ENCODE data around the gene FZD8. TPM values are rescaled to one million over a fixed set of nuclear protein-coding genes. Genes with fewer than 3 reads are reported as not detected.
A peak's percentile ranks its signal among the peaks of the same experiment; 100 is the strongest.

FZD8 gene
- total RNA-seq, 2 donors from 2014 or later, result 4.7 to 12.9 TPM

DNA sequence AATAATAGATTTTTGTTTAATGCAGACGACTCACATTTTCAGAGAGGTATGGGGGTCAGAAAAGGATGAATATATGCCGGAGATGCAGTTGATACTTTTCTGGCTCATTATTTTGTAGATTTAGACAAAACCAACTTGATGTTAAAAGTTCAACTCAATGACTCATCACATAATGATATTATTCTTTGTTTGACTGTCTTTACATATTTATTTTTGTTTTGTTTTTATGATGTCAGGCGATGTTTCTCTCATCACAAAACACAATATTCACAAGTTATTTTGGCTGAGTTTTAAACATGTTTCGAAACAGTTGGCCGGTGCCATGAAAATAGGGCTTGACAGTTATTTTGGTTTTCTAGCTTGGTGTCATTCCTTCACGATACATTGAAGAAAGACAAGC lies 35.7 kb downstream of the FZD8 start:
- Histone ChIP-seq H3K4me3 (no peak overlapping the region), H3K9me3 (no peaks in the 10 kb centered on the region), H3K4me1 (peaks cover 10% of the 10 kb centered on the region), H3K36me3 (replicated peaks in 1 of 2; ENCODE audit: insufficient read depth in 1 of 2, low read depth in 2 of 2) (no peaks in the 10 kb centered on the region), H3K27me3 (peaks cover 0 to 10% of the 10 kb centered on the region in 2 donors), H3K27ac (no peak overlapping the region)
- TF ChIP-seq POLR2A (IDR thresholded peaks at IDR 0.05), result no peak
- TF ChIP-seq, protein P1, sequence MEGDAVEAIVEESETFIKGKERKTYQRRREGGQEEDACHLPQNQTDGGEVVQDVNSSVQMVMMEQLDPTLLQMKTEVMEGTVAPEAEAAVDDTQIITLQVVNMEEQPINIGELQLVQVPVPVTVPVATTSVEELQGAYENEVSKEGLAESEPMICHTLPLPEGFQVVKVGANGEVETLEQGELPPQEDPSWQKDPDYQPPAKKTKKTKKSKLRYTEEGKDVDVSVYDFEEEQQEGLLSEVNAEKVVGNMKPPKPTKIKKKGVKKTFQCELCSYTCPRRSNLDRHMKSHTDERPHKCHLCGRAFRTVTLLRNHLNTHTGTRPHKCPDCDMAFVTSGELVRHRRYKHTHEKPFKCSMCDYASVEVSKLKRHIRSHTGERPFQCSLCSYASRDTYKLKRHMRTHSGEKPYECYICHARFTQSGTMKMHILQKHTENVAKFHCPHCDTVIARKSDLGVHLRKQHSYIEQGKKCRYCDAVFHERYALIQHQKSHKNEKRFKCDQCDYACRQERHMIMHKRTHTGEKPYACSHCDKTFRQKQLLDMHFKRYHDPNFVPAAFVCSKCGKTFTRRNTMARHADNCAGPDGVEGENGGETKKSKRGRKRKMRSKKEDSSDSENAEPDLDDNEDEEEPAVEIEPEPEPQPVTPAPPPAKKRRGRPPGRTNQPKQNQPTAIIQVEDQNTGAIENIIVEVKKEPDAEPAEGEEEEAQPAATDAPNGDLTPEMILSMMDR (IDR thresholded peaks at IDR 0.05), result no peak
- no peak for ATAC-seq
- no peak for DNase-seq
- intact Hi-C loops (cut with DNase I), result no loop called here
- 78 to 84% methylated on average over 6 of the region's 6 CpGs for WGBS, 2 donors

DNA sequence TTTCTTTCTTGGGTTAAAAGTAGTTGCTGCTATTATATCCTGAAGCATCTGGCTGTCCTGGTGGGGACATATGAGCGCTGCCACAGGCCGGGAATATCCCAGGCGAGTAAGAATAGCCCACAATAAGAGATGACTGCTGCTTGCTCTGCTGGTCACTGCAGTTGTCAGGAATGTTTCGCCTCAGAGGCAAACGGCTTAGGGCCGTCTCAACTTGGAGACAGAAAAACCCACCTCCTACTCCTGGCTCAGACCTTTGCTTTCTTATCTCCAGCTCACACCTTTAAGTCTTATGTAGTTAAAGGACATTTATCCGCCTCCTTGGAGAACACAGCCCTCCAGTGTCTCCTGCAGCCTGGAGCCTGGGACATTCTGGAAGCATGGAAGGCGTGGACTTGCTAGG lies 36.9 kb downstream of the FZD8 start, which contains the start of gene GJD4:
TSS of gene GJD4 (plus strand) at position 151 of the 400 bp plus-strand sequence. CDS start at position 378, 227 bp downstream.
- ATAC-seq (no peak), DNase-seq (no peak)
- Histone ChIP-seq H3K4me1 (peaks cover 10% of the 10 kb centered on the region), H3K4me3 (no peak within 1 kb of the TSS), H3K27ac (no peak within 1 kb of the TSS), H3K36me3 (replicated peaks in 1 of 2; ENCODE audit: insufficient read depth in 1 of 2, low read depth in 2 of 2) (no peaks in the 10 kb centered on the region), H3K27me3 (peaks cover 0 to 10% of the 10 kb centered on the region in 2 donors), H3K9me3 (no peaks in the 10 kb centered on the region)
- TF ChIP-seq POLR2A (IDR thresholded peaks at IDR 0.05), result no peak
- TF ChIP-seq, protein P1 (IDR thresholded peaks at IDR 0.05), result no peak
- WGBS, 2 donors, result 44 to 47% methylated on average over 8 of the region's 8 CpGs
- intact Hi-C loops (cut with DNase I), result no loop called here

DNA sequence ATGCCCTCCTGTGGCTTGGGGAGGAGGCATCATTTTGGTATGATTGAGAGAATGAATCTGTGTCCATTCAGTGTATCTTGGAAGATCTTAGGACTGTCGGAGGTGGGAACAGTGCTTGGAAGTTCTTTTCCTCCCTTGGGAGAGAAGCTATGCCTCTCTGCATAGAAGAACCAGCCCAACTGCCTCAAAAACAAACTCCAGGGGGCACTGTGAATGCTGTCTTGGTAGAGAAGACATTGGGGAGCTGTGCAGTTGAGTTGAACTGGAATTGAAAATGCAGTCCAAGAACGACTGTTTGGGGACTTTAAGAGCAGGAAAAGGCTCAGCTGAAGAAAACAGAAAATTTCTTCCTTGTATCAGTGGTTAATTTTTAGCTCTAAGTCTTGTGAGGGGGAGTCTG lies 41.9 kb downstream of the FZD8 start:
- no peaks in the 10 kb centered on the region for H3K27me3 ChIP-seq
- H3K9me3 ChIP-seq, result no peaks in the 10 kb centered on the region
- DNase-seq (no peak), ATAC-seq (no peak)
- WGBS, 2 donors, result 29 to 49% methylated on average over 2 of the region's 2 CpGs
- H3K36me3 ChIP-seq (replicated peaks in 1 of 2; ENCODE audit: insufficient read depth in 1 of 2, low read depth in 2 of 2), result no peaks in the 10 kb centered on the region
- intact Hi-C loops (cut with DNase I), result no loop called here
- H3K4me3 ChIP-seq, result no peak overlapping the region
- no peak overlapping the region for H3K27ac ChIP-seq
- TF ChIP-seq, protein P1 (IDR thresholded peaks at IDR 0.05), result no peak
- TF ChIP-seq POLR2A (IDR thresholded peaks at IDR 0.05), result no peak
- no peaks in the 10 kb centered on the region for H3K4me1 ChIP-seq

DNA sequence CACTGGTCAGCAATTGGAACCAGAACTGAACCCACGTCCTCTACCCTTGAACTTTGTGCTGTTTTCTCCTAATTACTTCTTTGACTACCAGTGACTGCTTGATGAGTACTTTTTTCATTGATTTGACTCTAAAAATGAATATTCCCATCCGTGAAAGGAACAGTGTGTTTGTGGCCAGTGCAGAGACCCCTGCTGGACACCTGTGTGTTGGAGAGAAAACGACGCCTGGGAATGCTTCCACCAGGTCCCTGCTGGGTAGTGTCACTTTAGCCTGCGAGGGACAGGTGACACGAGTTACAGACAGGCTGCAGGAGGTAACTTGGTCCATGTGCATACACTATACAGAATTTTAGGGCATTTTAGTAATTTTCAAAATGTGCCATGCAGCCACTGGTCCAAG lies 43.7 kb downstream of the FZD8 start:
- H3K27ac ChIP-seq, result no peak overlapping the region
- no peaks in the 10 kb centered on the region for H3K9me3 ChIP-seq
- no peaks in the 10 kb centered on the region for H3K36me3 ChIP-seq (replicated peaks in 1 of 2; ENCODE audit: insufficient read depth in 1 of 2, low read depth in 2 of 2)
- no peak for ATAC-seq
- TF ChIP-seq POLR2A (IDR thresholded peaks at IDR 0.05), result no peak
- TF ChIP-seq, protein P1 (IDR thresholded peaks at IDR 0.05), result peak in 4 of 7 experiments; percentile 19 to 39 (median 29)
- WGBS, 2 donors, result 6 to 10% methylated on average over 5 to 6 of the region's 6 CpGs
- no peaks in the 10 kb centered on the region for H3K27me3 ChIP-seq
- H3K4me3 ChIP-seq, result no peak overlapping the region
- intact Hi-C loops (cut with DNase I), result no loop called here
- no peaks in the 10 kb centered on the region for H3K4me1 ChIP-seq
- peak in 2 of 4 donors; percentile 7 to 34 for DNase-seq

DNA sequence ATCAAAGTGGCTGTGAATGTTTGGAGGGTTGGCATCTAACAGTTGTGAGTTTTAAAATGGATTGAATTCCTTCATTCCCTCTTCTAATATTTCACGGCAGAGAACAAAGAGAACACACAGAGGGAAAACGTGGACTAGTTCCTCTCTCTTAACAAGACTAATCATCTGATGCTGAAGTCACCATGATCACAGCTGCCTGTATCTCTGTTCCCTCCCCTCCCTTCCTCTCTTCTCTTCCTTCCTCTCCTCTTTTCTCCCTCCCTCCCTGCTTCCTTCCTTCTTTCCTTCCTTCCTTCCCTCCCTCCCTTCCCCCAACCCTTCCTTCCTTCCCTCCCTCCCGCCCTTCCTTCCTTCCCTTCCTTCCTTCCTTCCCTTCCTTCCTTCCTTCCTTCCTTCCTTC lies 47.0 kb downstream of the FZD8 start:
- H3K27ac ChIP-seq, result no peak overlapping the region
- no peak overlapping the region for H3K4me3 ChIP-seq
- H3K27me3 ChIP-seq, result no peaks in the 10 kb centered on the region
- intact Hi-C loops (cut with DNase I), result no loop called here
- H3K9me3 ChIP-seq, result no peaks in the 10 kb centered on the region
- no peaks in the 10 kb centered on the region for H3K36me3 ChIP-seq (replicated peaks in 1 of 2; ENCODE audit: insufficient read depth in 1 of 2, low read depth in 2 of 2)
- no peaks in the 10 kb centered on the region for H3K4me1 ChIP-seq
- TF ChIP-seq POLR2A (IDR thresholded peaks at IDR 0.05), result no peak
- TF ChIP-seq, protein P1 (IDR thresholded peaks at IDR 0.05), result no peak
- no peak for DNase-seq
- 21 to 45% methylated on average over 3 of the region's 3 CpGs for whole genome bisulfite sequencing, 2 donors
- ATAC-seq, result no peak

Measured in body of pancreas (tissue), 4 donors.